DND-41 (cell line): ENCODE measurements around the gene OSBPL10.

Experiments
- ATAC-seq: fragments of 200-7000 bp; cut with Tn5 transposase; 3 replicates; pipeline ENCODE4 v1.9.1; 2021; ENCODE audit warnings: low read depth; ENCODE audit not compliant: insufficient read depth
- DNase-seq: peaks from one replicate; pipeline ENCODE4 v3.0.0-alpha.2; 2020
- H2AFZ ChIP-seq: 2 replicates; pipeline ENCODE4 v1.6.0; 2012; ENCODE audit warnings: low read depth, low read length
- H3K27ac ChIP-seq: 2 replicates; pipeline ENCODE4 v1.5.1; 2012; ENCODE audit warnings: low read length, inconsistent platforms
- H3K27me3 ChIP-seq: fragments of 200-600 bp; sonication (generic); 2 replicates; pipeline ENCODE4 v1.6.0; 2012; ENCODE audit warnings: low read length, mild to moderate bottlenecking, inconsistent platforms; ENCODE audit not compliant: insufficient read depth, poor library complexity
- H3K36me3 ChIP-seq: 2 replicates; pipeline ENCODE4 v1.5.1; 2012; ENCODE audit warnings: low read length, inconsistent platforms; ENCODE audit not compliant: insufficient read depth
- H3K4me1 ChIP-seq: 2 replicates; pipeline ENCODE4 v1.5.1; 2012; ENCODE audit warnings: mild to moderate bottlenecking, low read length; ENCODE audit not compliant: insufficient read depth
- H3K4me2 ChIP-seq: 2 replicates; pipeline ENCODE4 v1.6.0; 2012; ENCODE audit warnings: mild to moderate bottlenecking, moderate library complexity, low read length, inconsistent platforms; ENCODE audit not compliant: insufficient read depth
- H3K4me3 ChIP-seq, 2 experiments: fragments of 200-600 bp in 1 of 2; shearing (Covaris generic) in 1 of 2; 2 replicates each; pipeline ENCODE4 v1.5.1; 2012 to 2016; ENCODE audit warnings: inconsistent platforms in 2 of 2, low read length in 2 of 2, mild to moderate bottlenecking in 2 of 2, low read depth in 1 of 2, moderate library complexity in 1 of 2
- H3K79me2 ChIP-seq: 2 replicates; pipeline ENCODE4 v1.6.0; 2012; ENCODE audit warnings: low read length, inconsistent platforms; ENCODE audit not compliant: insufficient read depth
- H3K9ac ChIP-seq: 2 replicates; pipeline ENCODE4 v1.6.0; 2012; ENCODE audit warnings: low read depth, mild to moderate bottlenecking, inconsistent platforms, low read length, moderate library complexity
- H3K9me3 ChIP-seq: 2 replicates; pipeline ENCODE4 v1.5.1; 2012; ENCODE audit warnings: low read length, moderate library complexity, mild to moderate bottlenecking, inconsistent platforms; ENCODE audit not compliant: insufficient read depth, severe bottlenecking
- H4K20me1 ChIP-seq: 2 replicates; pipeline ENCODE4 v1.6.0; 2012; ENCODE audit warnings: low read length; ENCODE audit not compliant: insufficient read depth
- CTCF ChIP-seq: IDR thresholded peaks from 2 replicates; pipeline ENCODE4 v1.5.1; 2012; ENCODE audit warnings: borderline replicate concordance, low read length, moderate library complexity, mild to moderate bottlenecking; ENCODE audit not compliant: poor library complexity, severe bottlenecking; ENCODE audit errors: extremely low read depth
- EZH2 ChIP-seq: IDR thresholded peaks from 3 replicates; pipeline ENCODE4 v1.6.1; 2012; ENCODE audit warnings: borderline replicate concordance, low read depth, mild to moderate bottlenecking, moderate library complexity, low read length, inconsistent platforms; ENCODE audit not compliant: severe bottlenecking

The OSBPL10 gene

GRCh38 chr3:31696009-31696297 is 285.1 kb downstream of the OSBPL10 start:
- no peaks in the 10 kb centered on the region for H3K4me1 ChIP-seq
- ATAC-seq (peak; percentile 78), DNase-seq (peak; percentile 37)
- no peaks in the 10 kb centered on the region for H3K27me3 ChIP-seq
- H3K4me2 ChIP-seq = no peak overlapping the region
- no peak overlapping the region for H3K4me3 ChIP-seq
- H3K79me2 ChIP-seq = no peaks in the 10 kb centered on the region
- H3K36me3 ChIP-seq = no peaks in the 10 kb centered on the region
- TF ChIP-seq EZH2 (no peak), CTCF (peak; percentile 52)
- no peaks in the 10 kb centered on the region for H4K20me1 ChIP-seq
- H3K9ac ChIP-seq = no peak overlapping the region
- H2AFZ ChIP-seq = no peak overlapping the region
- no peak overlapping the region for H3K27ac ChIP-seq
- H3K9me3 ChIP-seq = no peaks in the 10 kb centered on the region

- no peak overlapping the region for H3K4me2 ChIP-seq
- H3K9ac ChIP-seq = no peak overlapping the region
- H3K4me3 ChIP-seq = no peak overlapping the region
- H2AFZ ChIP-seq = no peak overlapping the region; the same call in 1 of the 2 replicates
- no peaks in the 10 kb centered on the region for H3K36me3 ChIP-seq
- no peaks in the 10 kb centered on the region for H3K4me1 ChIP-seq
- peak; percentile 56 for TF ChIP-seq CTCF
- no peak for TF ChIP-seq EZH2
- H3K79me2 ChIP-seq = no peaks in the 10 kb centered on the region
- no peaks in the 10 kb centered on the region for H3K9me3 ChIP-seq
- H3K27ac ChIP-seq = no peak overlapping the region
- no peaks in the 10 kb centered on the region for H4K20me1 ChIP-seq
- ATAC-seq = peak; percentile 64
- no peaks in the 10 kb centered on the region for H3K27me3 ChIP-seq
- peak; percentile 41 for DNase-seq
These were observed 285.6 kb downstream of the OSBPL10 start for GRCh38 chr3:31695280-31696008.

DNA sequence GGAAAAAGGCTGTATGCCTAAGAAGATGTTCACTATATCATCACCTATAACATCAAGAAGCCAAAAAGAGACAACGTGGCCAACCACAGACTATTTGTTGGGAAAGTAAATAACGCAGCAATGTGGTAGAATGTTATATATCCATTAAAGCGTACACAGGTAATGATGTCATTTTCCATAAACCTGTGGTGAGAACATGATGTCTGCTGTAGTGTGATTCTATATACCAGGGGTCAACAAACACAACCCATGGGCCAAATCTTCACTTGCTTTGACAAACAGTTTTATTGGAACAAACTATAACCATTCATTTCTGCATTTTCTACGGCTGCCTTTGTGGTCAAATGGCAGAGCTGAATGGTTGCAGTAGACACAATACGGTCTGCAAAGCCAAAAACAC is 287.7 kb downstream of the OSBPL10 start:
- H3K36me3 ChIP-seq = no peaks in the 10 kb centered on the region
- TF ChIP-seq CTCF = no peak
- TF ChIP-seq EZH2 = no peak
- no peak for ATAC-seq
- no peaks in the 10 kb centered on the region for H4K20me1 ChIP-seq
- H3K4me1 ChIP-seq = no peaks in the 10 kb centered on the region
- H3K79me2 ChIP-seq = no peaks in the 10 kb centered on the region
- H3K4me3 ChIP-seq = no peak overlapping the region
- H3K4me2 ChIP-seq = no peak overlapping the region
- no peak for DNase-seq
- H3K9me3 ChIP-seq = peaks cover 6% of the 10 kb centered on the region
- H2AFZ ChIP-seq = no peak overlapping the region
- no peak overlapping the region for H3K27ac ChIP-seq
- H3K27me3 ChIP-seq = no peaks in the 10 kb centered on the region
- no peak overlapping the region for H3K9ac ChIP-seq
